Upper lobe of left lung (tissue), 6 donors: Measurements from ENCODE around the gene ADCY9. TPM values are rescaled to one million over a fixed set of nuclear protein-coding genes. Genes with fewer than 3 reads are reported as not detected.

ENCODE experiments used
- ATAC-seq, 2 donors: fragments of 200-7000 bp; cut with Tn5 transposase; one replicate each; pipeline ENCODE4 v1.9.1; 2022; ENCODE audit warnings: mild to moderate bottlenecking in 2 of 2, moderate library complexity in 2 of 2; ENCODE audit not compliant: low FRiP score in 2 of 2
- DNase-seq, 2 donors: peaks; one replicate each; pipeline ENCODE4 v3.0.0-alpha.2; 2019 to 2020
- H3K27ac ChIP-seq, 4 donors: fragments of 200-600 bp; sonication (generic); one replicate each; pipeline ENCODE4 v1.5.1; 2016 to 2019
- H3K27me3 ChIP-seq, 4 donors: fragments of 200-600 bp; sonication (generic); one replicate each; pipeline ENCODE4 v1.5.1; 2017 to 2019
- H3K36me3 ChIP-seq, 4 donors: fragments of 200-600 bp; sonication (generic); one replicate each; pipeline ENCODE4 v1.5.1; 2016 to 2019
- H3K4me1 ChIP-seq, 4 donors: fragments of 200-600 bp; sonication (generic); one replicate each; pipeline ENCODE4 v1.5.1; 2018 to 2019
- H3K4me3 ChIP-seq, 4 donors: fragments of 200-600 bp; sonication (generic); one replicate each; pipeline ENCODE4 v1.5.1; 2017 to 2019; ENCODE audit warnings: mild to moderate bottlenecking in 2 of 4, moderate library complexity in 1 of 4
- H3K9me3 ChIP-seq, 4 donors: fragments of 200-600 bp; sonication (generic); one replicate each; pipeline ENCODE4 v1.5.1; 2018 to 2019
- EP300 ChIP-seq, 4 donors: sonication (generic); formaldehyde crosslinking; IDR thresholded peaks; one replicate each; pipeline ENCODE4 v1.5.1; 2017; ENCODE audit warnings: antibody characterized with exemption in 4 of 4, control low read depth in 2 of 4
- POLR2A ChIP-seq, 4 donors: fragments of 450-650 bp; IDR thresholded peaks; one replicate each; pipeline ENCODE4 v1.5.1; 2016 to 2017; ENCODE audit warnings: antibody characterized with exemption in 4 of 4, mild to moderate bottlenecking in 2 of 4
- POLR2AphosphoS5 ChIP-seq, 2 donors: sonication (generic); formaldehyde crosslinking; IDR thresholded peaks; one replicate each; pipeline ENCODE4 v1.5.1; 2017; ENCODE audit warnings: antibody characterized with exemption in 2 of 2
- WGBS, 2 donors: methylation state at CpG; one replicate each; pipeline ENCODE4 v1.1.5; 2017 to 2018; 5-methylcytosine and 5-hydroxymethylcytosine counted together
- total RNA-seq, 6 donors: library from RNA; depleted of rRNA in 4 of 6; stranded (reverse); fragments of >200 nt in 4 of 6; gene quantifications; one replicate each; pipeline versions ENCODE4 v1.1.0 to v1.2.1, GENCODE V29; 2016 to 2021
- TF ChIP-seq, protein P1 (sequence below), 6 experiments: fragments of 450-650 bp in 4 of 6; fragments of 200-600 bp in 2 of 6; sonication (generic) in 2 of 6; IDR thresholded peaks; one replicate each; pipeline ENCODE4 v1.5.1; 2016 to 2019; ENCODE audit warnings: antibody characterized with exemption in 6 of 6
- donor health status: DM: no; HTN: no; CAD: no; lungs with moderate emphysema.
- donor health status: DM: no; HTN: yes; CAD: no; lungs with severe emphysema.

ADCY9 gene
- total RNA-seq, 6 donors from 2014 or later = 46.0 to 80.7 (median 68.4) TPM

DNA sequence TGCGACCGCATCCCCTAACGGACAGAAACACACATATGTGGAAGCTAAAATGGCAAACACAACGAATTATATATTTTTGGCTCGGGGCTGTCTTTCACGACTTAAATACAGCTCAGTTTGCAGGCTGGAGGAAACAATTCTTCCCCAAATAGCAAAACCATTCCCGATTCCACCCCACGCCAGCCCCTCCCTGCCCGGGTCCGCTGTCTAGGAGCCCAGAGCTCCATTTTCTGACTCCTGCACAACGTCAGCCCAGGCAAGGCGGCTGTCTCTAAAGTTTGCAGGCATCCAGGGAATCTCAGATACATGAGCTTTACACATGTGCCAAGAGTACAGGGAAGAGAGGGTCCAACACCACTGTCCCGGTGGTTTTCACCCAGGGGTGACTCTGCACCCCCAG, 110.5 kb downstream of the ADCY9 start:
- H3K4me1 ChIP-seq = peaks cover 5 to 15% (median 8%) of the 10 kb centered on the region in 4 donors
- TF ChIP-seq POLR2AphosphoS5 (IDR thresholded peaks at IDR 0.05) (no peak), EP300 (IDR thresholded peaks at IDR 0.05) (no peak), POLR2A (IDR thresholded peaks at IDR 0.05) (no peak)
- TF ChIP-seq, protein P1, sequence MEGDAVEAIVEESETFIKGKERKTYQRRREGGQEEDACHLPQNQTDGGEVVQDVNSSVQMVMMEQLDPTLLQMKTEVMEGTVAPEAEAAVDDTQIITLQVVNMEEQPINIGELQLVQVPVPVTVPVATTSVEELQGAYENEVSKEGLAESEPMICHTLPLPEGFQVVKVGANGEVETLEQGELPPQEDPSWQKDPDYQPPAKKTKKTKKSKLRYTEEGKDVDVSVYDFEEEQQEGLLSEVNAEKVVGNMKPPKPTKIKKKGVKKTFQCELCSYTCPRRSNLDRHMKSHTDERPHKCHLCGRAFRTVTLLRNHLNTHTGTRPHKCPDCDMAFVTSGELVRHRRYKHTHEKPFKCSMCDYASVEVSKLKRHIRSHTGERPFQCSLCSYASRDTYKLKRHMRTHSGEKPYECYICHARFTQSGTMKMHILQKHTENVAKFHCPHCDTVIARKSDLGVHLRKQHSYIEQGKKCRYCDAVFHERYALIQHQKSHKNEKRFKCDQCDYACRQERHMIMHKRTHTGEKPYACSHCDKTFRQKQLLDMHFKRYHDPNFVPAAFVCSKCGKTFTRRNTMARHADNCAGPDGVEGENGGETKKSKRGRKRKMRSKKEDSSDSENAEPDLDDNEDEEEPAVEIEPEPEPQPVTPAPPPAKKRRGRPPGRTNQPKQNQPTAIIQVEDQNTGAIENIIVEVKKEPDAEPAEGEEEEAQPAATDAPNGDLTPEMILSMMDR (IDR thresholded peaks at IDR 0.05) = no peak
- H3K4me3 ChIP-seq = no peak overlapping the region
- WGBS, 2 donors = 94% methylated on average over 12 to 13 of the region's 13 CpGs
- no peaks in the 10 kb centered on the region for H3K9me3 ChIP-seq
- no peak for DNase-seq
- no peaks in the 10 kb centered on the region for H3K27me3 ChIP-seq
- H3K36me3 ChIP-seq = peaks cover 0 to 8% (median 2%) of the 10 kb centered on the region in 4 donors
- ATAC-seq = no peak
- no peak overlapping the region for H3K27ac ChIP-seq

DNA sequence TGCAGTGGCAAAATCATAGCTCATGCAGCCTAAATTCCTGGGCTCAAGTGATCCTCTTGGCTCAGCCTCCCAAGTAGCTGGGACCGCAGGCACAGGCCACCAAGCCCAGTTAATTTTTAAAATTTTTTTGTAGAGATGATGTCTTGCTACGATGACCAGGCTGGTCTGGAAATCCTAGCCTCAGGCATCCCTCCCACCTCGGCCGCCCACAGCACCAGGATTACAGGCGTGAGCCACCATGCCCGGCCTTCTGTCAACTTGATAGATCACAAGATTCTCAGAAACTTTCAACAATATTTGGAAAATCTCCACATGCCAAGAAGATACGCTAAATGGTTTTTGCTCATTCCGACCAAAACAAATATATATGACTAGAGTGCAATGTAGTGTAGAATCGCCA, 111.0 kb downstream of the ADCY9 start:
- no peaks in the 10 kb centered on the region for H3K9me3 ChIP-seq
- no peak overlapping the region for H3K4me3 ChIP-seq
- ATAC-seq (no peak), DNase-seq (no peak)
- no peak for TF ChIP-seq POLR2AphosphoS5 (IDR thresholded peaks at IDR 0.05)
- TF ChIP-seq, protein P1 (IDR thresholded peaks at IDR 0.05) = no peak
- no peak for TF ChIP-seq POLR2A (IDR thresholded peaks at IDR 0.05)
- no peak for TF ChIP-seq EP300 (IDR thresholded peaks at IDR 0.05)
- H3K36me3 ChIP-seq = peaks cover 0 to 8% (median 2%) of the 10 kb centered on the region in 4 donors
- H3K27ac ChIP-seq = no peak overlapping the region
- 92 to 96% methylated on average over 7 to 9 of the region's 9 CpGs for WGBS, 2 donors
- H3K27me3 ChIP-seq = no peaks in the 10 kb centered on the region
- peaks cover 3 to 11% (median 6%) of the 10 kb centered on the region in 4 donors for H3K4me1 ChIP-seq

DNA sequence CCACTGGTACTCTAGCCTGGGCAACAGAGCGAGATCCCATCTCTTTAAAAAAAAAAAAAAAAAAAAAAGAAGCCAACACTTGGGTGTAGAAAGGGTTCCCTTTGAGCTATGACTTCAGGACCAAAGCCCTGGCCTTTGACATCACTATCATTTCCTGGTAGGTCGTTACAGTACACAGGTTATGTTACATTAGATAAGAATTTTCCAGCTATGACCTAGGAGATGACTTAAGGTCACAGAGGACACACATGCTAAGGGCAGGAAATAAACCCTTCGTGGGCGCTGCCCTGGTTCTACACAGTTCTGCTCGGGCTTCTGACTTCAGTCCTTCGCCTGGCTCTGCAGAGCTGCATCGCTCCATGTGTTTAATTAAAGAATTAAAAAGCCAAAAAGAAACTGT, 112.0 kb downstream of the ADCY9 start:
- H3K27me3 ChIP-seq = no peaks in the 10 kb centered on the region
- ATAC-seq (no peak), DNase-seq (no peak)
- H3K4me1 ChIP-seq = peaks cover 4 to 7% (median 5%) of the 10 kb centered on the region in 4 donors
- peaks cover 0 to 8% (median 2%) of the 10 kb centered on the region in 4 donors for H3K36me3 ChIP-seq
- TF ChIP-seq POLR2AphosphoS5 (IDR thresholded peaks at IDR 0.05) (no peak), POLR2A (IDR thresholded peaks at IDR 0.05) (no peak), EP300 (IDR thresholded peaks at IDR 0.05) (no peak)
- TF ChIP-seq, protein P1 (IDR thresholded peaks at IDR 0.05) = no peak
- H3K4me3 ChIP-seq = no peak overlapping the region
- no peaks in the 10 kb centered on the region for H3K9me3 ChIP-seq
- WGBS, 2 donors = 84 to 85% methylated on average over 7 of the region's 7 CpGs
- H3K27ac ChIP-seq = no peak overlapping the region

DNA sequence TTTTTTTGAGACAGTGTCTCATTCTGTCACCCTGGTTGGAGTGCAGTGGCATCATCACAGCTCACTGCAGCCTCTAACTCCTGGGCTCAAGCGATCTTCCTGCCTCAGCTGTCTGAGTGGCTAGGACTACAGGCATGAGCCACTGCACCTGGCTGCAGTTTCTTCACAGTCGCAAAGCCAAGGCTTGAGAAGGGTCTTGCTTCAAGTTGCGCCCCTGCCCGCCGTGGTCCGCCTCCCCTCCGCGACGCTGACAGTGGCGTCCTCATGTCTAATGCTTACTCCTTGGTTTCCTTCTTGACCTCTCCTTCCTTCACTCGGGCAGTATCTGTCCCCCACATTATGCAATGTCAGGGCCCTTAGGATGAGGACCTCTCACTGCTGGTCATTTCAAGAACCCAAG, 112.7 kb downstream of the ADCY9 start:
- no peak overlapping the region for H3K4me3 ChIP-seq
- no peak for DNase-seq
- no peak for ATAC-seq
- H3K9me3 ChIP-seq = no peaks in the 10 kb centered on the region
- H3K4me1 ChIP-seq = peaks cover 5 to 11% (median 8%) of the 10 kb centered on the region in 4 donors
- TF ChIP-seq POLR2A (IDR thresholded peaks at IDR 0.05) (no peak), EP300 (IDR thresholded peaks at IDR 0.05) (no peak), POLR2AphosphoS5 (IDR thresholded peaks at IDR 0.05) (no peak)
- TF ChIP-seq, protein P1 (IDR thresholded peaks at IDR 0.05) = no peak
- no peaks in the 10 kb centered on the region for H3K27me3 ChIP-seq
- H3K27ac ChIP-seq = no peak overlapping the region
- WGBS, 2 donors = 93% methylated on average over 11 of the region's 11 CpGs
- peaks cover 0 to 8% (median 2%) of the 10 kb centered on the region in 4 donors for H3K36me3 ChIP-seq

DNA sequence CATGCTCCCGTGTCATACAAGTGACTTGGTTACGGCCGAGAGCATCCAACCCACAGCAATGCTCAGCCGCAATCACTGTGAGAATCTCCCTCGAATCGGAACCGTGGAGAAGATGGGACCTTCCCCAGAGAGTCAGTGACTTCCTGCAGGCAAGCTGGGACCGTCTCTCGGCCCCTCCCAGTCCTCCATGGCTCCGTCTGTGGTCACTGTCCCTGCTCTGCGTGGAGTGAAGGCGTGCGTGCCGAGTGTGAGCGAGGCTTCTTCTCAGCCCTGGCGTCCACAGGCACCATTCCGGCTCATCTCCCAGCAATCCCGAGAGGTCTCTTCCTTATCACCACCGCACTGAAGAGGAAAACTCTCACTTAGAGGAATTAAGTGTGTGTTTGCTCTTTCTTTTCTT, 113.1 kb downstream of the ADCY9 start:
- DNase-seq (no peak), ATAC-seq (no peak)
- Histone ChIP-seq H3K27me3 (no peaks in the 10 kb centered on the region), H3K4me3 (no peak overlapping the region), H3K9me3 (no peaks in the 10 kb centered on the region), H3K36me3 (peaks cover 0 to 8% (median 2%) of the 10 kb centered on the region in 4 donors), H3K4me1 (peaks cover 5 to 11% (median 8%) of the 10 kb centered on the region in 4 donors), H3K27ac (no peak overlapping the region)
- TF ChIP-seq, protein P1 (IDR thresholded peaks at IDR 0.05) = no peak
- TF ChIP-seq POLR2AphosphoS5 (IDR thresholded peaks at IDR 0.05) (no peak), EP300 (IDR thresholded peaks at IDR 0.05) (no peak), POLR2A (IDR thresholded peaks at IDR 0.05) (no peak)
- WGBS, 2 donors = 90 to 95% methylated on average over 15 to 19 of the region's 19 CpGs
